Colonic mucosa (tissue), 4 donors: ENCODE results near the gene SLC28A3. TPM values are rescaled to one million over a fixed set of nuclear protein-coding genes. Genes with fewer than 3 reads are reported as not detected.

Experiments used
- DNase-seq: peaks from one replicate; pipeline ENCODE4 v3.0.0-alpha.2; 2020
- H3K27ac ChIP-seq: fragments of 200-600 bp; one replicate; pipeline ENCODE4 v1.8.0; 2021
- H3K27me3 ChIP-seq: fragments of 200-600 bp; one replicate; pipeline ENCODE4 v1.8.0; 2021
- H3K36me3 ChIP-seq: fragments of 200-600 bp; one replicate; pipeline ENCODE4 v1.8.0; 2021
- H3K4me1 ChIP-seq: fragments of 200-600 bp; one replicate; pipeline ENCODE4 v1.8.0; 2021; ENCODE audit warnings: mild to moderate bottlenecking
- H3K4me3 ChIP-seq: fragments of 200-600 bp; one replicate; pipeline ENCODE4 v1.8.0; 2021
- H3K9ac ChIP-seq, 2 donors: one replicate each; pipeline ENCODE4 v1.7.0; 2013; ENCODE audit warnings: control low read depth in 2 of 2, low read depth in 2 of 2, low read length in 2 of 2
- H3K9me3 ChIP-seq: fragments of 200-600 bp; one replicate; pipeline ENCODE4 v1.8.0; 2021
- intact Hi-C: fragments of 100-400 bp; cut with DNase I; formaldehyde crosslinking; loops from one replicate; pipeline ENCODE4 v1.14.1; 2022
- total RNA-seq, 2 donors: library from RNA; stranded (reverse); fragmentation: NEBNext Ultra II Directional in 1 of 2; extraction: Animal tissue kit (Norgen Biotek cat#: 25700) in 1 of 2; gene quantifications; one replicate each; pipeline ENCODE4 v1.2.1, GENCODE V29; 2021
- TF ChIP-seq, protein P1 (sequence below): fragments of 200-600 bp; IDR thresholded peaks from one replicate; pipeline ENCODE4 v1.8.0; 2022; ENCODE audit warnings: antibody characterized with exemption, mild to moderate bottlenecking
- donor health status: healthy.
- donor health status: DM: no; HTN: no; CAD: no.
- donor health status: DM: no; HTN: no; CAD: no.

Gene SLC28A3
- total RNA-seq, 2 donors from 2014 or later = 2.9 to 4.7 TPM

DNA sequence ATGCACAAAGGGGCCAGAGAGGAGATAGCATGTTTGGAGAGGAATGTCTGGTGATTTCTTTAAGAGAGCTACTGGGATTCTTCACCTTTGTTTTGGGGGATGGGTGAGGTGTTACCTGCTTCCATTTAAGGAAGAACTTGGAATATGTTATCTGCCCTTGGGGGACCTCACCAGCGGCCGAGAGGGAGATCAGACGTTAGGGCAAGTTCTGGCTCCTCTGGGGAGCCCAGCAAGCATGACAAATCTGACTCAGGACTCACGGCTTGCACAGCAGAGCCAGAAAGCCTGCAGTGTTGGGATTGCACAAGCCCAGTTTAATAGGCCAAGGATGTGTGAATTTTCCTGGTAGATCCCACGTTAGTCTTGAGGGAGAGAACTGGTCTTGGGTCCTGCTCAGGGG, 40.3 kb downstream of the SLC28A3 start:
- Histone ChIP-seq H3K4me1 (no peaks in the 10 kb centered on the region), H3K9me3 (no peaks in the 10 kb centered on the region), H3K36me3 (no peaks in the 10 kb centered on the region), H3K27me3 (no peaks in the 10 kb centered on the region), H3K9ac (no peak overlapping the region), H3K4me3 (no peak overlapping the region), H3K27ac (no peak overlapping the region)
- intact Hi-C loops = no loop called here
- TF ChIP-seq, protein P1, sequence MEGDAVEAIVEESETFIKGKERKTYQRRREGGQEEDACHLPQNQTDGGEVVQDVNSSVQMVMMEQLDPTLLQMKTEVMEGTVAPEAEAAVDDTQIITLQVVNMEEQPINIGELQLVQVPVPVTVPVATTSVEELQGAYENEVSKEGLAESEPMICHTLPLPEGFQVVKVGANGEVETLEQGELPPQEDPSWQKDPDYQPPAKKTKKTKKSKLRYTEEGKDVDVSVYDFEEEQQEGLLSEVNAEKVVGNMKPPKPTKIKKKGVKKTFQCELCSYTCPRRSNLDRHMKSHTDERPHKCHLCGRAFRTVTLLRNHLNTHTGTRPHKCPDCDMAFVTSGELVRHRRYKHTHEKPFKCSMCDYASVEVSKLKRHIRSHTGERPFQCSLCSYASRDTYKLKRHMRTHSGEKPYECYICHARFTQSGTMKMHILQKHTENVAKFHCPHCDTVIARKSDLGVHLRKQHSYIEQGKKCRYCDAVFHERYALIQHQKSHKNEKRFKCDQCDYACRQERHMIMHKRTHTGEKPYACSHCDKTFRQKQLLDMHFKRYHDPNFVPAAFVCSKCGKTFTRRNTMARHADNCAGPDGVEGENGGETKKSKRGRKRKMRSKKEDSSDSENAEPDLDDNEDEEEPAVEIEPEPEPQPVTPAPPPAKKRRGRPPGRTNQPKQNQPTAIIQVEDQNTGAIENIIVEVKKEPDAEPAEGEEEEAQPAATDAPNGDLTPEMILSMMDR = no peak
- no peak for DNase-seq

DNA sequence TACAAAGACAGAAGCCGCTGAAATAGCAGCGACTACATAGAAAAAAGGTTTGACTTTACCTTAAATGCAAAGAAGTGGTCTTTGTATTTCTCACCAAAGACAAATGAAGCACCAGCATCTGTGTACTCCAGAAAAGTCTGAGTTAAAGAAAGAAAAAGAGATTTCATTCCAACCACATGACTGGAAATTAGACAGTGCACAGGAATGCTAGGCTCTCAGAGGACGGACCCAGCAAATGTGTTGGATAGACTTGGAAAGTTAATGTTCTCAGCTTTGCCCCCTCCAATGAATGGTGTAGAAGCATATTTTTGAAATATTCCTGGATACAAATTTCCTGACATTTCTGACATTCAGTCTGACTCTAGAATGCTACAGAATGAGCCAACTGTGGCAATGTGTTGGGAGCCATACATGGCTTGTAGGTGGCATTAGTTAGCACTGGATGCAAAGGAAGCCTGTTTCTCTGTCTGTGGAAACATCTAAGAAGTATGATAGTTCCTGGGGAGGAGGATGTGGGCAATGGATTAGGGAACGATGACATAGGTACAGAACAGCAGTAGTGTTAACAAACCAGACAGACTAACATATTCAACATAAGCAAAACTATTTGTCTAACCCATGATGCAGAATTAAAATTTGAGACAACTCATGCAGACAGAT, 43.3 kb downstream of the SLC28A3 start:
- DNase-seq = no peak
- H3K36me3 ChIP-seq = no peaks in the 10 kb centered on the region
- no peaks in the 10 kb centered on the region for H3K27me3 ChIP-seq
- intact Hi-C loops = no loop called here
- H3K9me3 ChIP-seq = no peaks in the 10 kb centered on the region
- TF ChIP-seq, protein P1 = no peak
- H3K27ac ChIP-seq = no peak overlapping the region
- no peak overlapping the region for H3K9ac ChIP-seq
- H3K4me1 ChIP-seq = no peaks in the 10 kb centered on the region
- H3K4me3 ChIP-seq = no peak overlapping the region

DNA sequence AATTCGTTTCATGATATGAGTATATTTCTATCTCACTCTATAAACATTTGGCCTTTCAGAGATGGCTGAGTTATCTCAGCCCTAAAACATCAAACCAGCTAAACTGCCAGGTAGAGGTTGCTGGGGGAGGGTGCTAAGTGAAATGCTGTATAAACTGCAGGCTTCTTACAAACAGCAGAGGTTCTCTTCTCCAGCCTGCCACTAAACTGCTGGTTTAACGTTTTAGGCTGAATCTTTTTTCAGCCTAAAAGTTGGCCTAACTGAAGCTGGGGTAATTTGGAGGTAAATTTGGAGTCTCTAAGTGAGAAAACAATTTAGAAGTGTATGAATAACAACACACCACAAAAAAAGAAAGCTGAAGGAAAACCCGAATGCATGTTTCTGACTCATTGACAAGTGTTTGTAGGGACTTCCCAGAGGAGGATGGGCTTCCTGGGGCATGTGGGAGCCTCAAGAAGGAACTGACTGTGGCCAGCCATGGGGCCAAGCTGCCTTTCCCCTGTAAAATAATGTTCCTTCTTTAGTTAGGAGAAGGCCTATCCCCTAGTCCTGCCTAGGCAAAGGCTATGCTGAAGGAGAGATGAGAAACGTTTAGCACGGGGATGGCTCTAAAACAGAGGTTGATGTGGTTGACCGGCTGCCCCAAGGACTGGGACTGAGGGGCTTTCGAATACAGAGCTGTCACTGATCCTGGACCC, 44.3 kb downstream of the SLC28A3 start:
- Histone ChIP-seq H3K36me3 (no peaks in the 10 kb centered on the region), H3K4me3 (no peak overlapping the region), H3K27me3 (no peaks in the 10 kb centered on the region), H3K4me1 (no peaks in the 10 kb centered on the region), H3K27ac (peak overlapping the region; percentile 17), H3K9me3 (no peaks in the 10 kb centered on the region), H3K9ac (no peak overlapping the region)
- no peak for DNase-seq
- intact Hi-C loops = no loop called here
- TF ChIP-seq, protein P1 = no peak

DNA sequence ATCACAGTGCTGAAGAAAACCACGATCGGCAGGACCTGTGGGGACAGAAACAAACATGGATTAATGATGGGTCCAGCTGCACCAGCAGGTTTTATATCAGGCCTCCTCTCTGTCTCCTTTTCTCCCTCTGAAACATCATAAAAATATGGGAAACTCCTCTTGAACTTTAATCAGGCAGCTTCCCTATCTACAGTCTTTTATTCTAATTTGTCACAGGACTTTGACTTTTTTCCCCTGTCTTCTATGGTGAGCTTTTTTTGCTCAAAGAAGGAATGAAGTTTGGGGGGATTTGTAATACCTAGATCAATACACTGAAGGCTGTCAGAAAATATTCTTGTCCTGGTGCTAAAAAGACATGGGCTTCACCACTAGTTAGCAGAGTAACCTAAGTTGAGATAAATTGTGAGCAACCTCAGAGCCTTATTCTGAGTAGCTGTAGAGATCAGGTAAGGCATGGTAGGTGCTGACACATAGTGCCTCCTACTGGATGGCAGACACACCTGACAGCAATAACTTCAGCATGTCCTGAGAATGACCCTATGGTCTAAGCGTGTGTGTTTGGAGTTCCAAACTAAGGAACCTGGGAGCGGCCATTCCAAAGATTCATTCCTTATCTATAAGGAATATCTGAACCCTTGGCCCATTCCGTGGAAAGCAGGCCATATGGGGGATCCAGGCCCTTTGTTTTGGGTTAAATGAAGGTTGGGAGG, 46.2 kb downstream of the SLC28A3 start:
- H3K27me3 ChIP-seq = no peaks in the 10 kb centered on the region
- DNase-seq = no peak
- intact Hi-C loops = no loop called here
- TF ChIP-seq, protein P1 = no peak
- H3K4me3 ChIP-seq = no peak overlapping the region
- no peak overlapping the region for H3K27ac ChIP-seq
- H3K9ac ChIP-seq = no peak overlapping the region
- no peaks in the 10 kb centered on the region for H3K36me3 ChIP-seq
- H3K9me3 ChIP-seq = no peaks in the 10 kb centered on the region
- no peaks in the 10 kb centered on the region for H3K4me1 ChIP-seq

DNA sequence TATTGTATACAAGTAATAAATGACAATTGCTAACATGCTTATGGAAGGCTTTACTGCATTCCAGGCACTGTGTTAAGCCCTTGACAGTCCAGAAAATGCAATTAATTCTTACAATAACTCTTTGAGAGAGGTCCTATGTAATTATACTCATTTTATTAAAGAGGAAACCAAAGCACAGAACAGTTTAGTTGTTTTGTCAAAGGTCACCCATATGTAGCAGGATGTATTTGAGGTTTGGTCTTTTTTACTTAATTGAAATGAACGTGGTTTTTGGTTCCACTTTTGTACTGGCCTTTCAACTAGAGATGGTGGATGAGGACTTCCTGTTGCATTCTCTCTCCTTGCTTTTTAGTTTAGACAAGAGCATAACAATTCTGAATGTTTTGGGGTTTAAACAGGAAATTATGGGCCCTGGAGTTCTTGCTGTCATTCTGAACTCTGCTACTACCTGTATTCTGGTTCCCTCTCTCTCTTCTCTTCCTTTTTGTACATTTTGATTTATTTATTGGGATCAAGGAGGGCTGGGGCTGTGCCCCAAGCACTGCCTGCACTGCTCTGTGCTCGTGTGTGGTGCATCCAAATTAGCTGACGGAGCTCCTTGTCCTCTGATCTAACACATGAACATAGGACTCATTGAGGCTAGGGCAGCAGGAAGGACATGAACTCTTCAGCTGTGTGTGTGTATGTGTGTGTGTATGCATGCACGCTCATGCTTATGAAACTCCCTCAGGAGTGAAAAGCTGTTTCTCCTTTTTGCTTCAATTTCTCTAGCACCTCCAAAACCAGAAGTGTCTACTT, 47.4 kb downstream of the SLC28A3 start:
- TF ChIP-seq, protein P1 = no peak
- Histone ChIP-seq H3K36me3 (no peaks in the 10 kb centered on the region), H3K9ac (no peak overlapping the region), H3K4me1 (no peaks in the 10 kb centered on the region), H3K4me3 (no peak overlapping the region), H3K9me3 (no peaks in the 10 kb centered on the region), H3K27ac (no peak overlapping the region), H3K27me3 (no peaks in the 10 kb centered on the region)
- intact Hi-C loops = no loop called here
- no peak for DNase-seq
